Activated CD4-positive, alpha-beta T cell treated with anti-CD3 and anti-CD28 coated beads for 1 hour (primary cell): Measurements from ENCODE around the gene RALGPS1.

Experiments used
- DNase-seq: peaks from one replicate; pipeline ENCODE4 v3.0.0-alpha.2; 2020

The RALGPS1 gene

GRCh38 chr9:127124111-127124531 lies 209.5 kb downstream of the RALGPS1 start:
- DNase-seq: no peak

GRCh38 chr9:127124792-127125191 lies 210.2 kb downstream of the RALGPS1 start:
- no peak for DNase-seq

GRCh38 chr9:127126971-127127370 lies 212.4 kb downstream of the RALGPS1 start:
- no peak for DNase-seq

- no peak for DNase-seq
These were observed 213.9 kb downstream of the RALGPS1 start for GRCh38 chr9:127128341-127129072.

- DNase-seq: no peak
These were observed 214.6 kb downstream of the RALGPS1 start for GRCh38 chr9:127129073-127129717.

GRCh38 chr9:127129718-127130085 lies 215.1 kb downstream of the RALGPS1 start:
- no peak for DNase-seq

- DNase-seq: no peak
These were observed 215.7 kb downstream of the RALGPS1 start for GRCh38 chr9:127130235-127130634.

- no peak for DNase-seq
These were observed 216.3 kb downstream of the RALGPS1 start for GRCh38 chr9:127130661-127131538.

- no peak for DNase-seq
These were observed 217.3 kb downstream of the RALGPS1 start for GRCh38 chr9:127131871-127132270.

- DNase-seq: no peak
These were observed 217.8 kb downstream of the RALGPS1 start for GRCh38 chr9:127132375-127132774.

GRCh38 chr9:127132921-127133647 lies 218.5 kb downstream of the RALGPS1 start:
- no peak for DNase-seq

GRCh38 chr9:127133739-127134167 lies 219.2 kb downstream of the RALGPS1 start:
- DNase-seq: no peak

- DNase-seq: no peak
These were observed 220.6 kb downstream of the RALGPS1 start for GRCh38 chr9:127135056-127135745.

- DNase-seq: no peak
These were observed 221.7 kb downstream of the RALGPS1 start for GRCh38 chr9:127136081-127136879.

- DNase-seq: no peak
These were observed 222.5 kb downstream of the RALGPS1 start for GRCh38 chr9:127136880-127137639.

- DNase-seq: no peak
These were observed 223.2 kb downstream of the RALGPS1 start for GRCh38 chr9:127137640-127138360.

- DNase-seq: no peak
These were observed 223.9 kb downstream of the RALGPS1 start for GRCh38 chr9:127138444-127138843.

- DNase-seq: no peak
These were observed 224.6 kb downstream of the RALGPS1 start for GRCh38 chr9:127139071-127139731.

GRCh38 chr9:127139775-127140174 lies 225.2 kb downstream of the RALGPS1 start:
- DNase-seq: no peak
